Fibroblast of lung (primary cell): ENCODE results near the gene SMIM38.

Experiments
- CTCF ChIP-seq, 2 donors: IDR thresholded peaks in 1 of 2; conservative IDR thresholded peaks in 1 of 2; 1 replicate in 1 of 2; 2 replicates in 1 of 2; pipeline ENCODE4 v1.5.1; 2011 to 2012; ENCODE audit warnings: low read length in 2 of 2, control low read depth in 1 of 2, inconsistent platforms in 1 of 2, low read depth in 1 of 2, mild to moderate bottlenecking in 1 of 2
- EZH2 ChIP-seq: IDR thresholded peaks from 2 replicates; pipeline ENCODE4 v1.5.1; 2012; ENCODE audit warnings: low read length, control low read depth, mild to moderate bottlenecking; ENCODE audit errors: missing control alignments

GRCh38 chr11:69131644-69132300 is 24.0 kb upstream of the SMIM38 start:
- TF ChIP-seq CTCF (conservative IDR thresholded peaks at IDR 0.05 in 1 of 2, IDR thresholded peaks at IDR 0.05 in 1 of 2; ENCODE audit: low read depth in 1 of 2, low read length in 2 of 2) (peak; percentile 75 to 86), EZH2 (no peak)
